Measurements from ENCODE around the gene MXI1. TPM values are rescaled to one million over a fixed set of nuclear protein-coding genes. Genes with fewer than 3 reads are reported as not detected.

MXI1 gene
- total and polyA plus RNA-seq, 9 donors = 41.9 to 100 (median 63.5) TPM

- H3K4me1 ChIP-seq (ENCODE audit: insufficient read depth) = peaks cover 21% of the 10 kb centered on the region
- intact Hi-C loops (cut with DNase I) = no loop called here
- WGBS, 3 donors = 69 to 74% (median 71%) methylated on average over 5 of the region's 5 CpGs
- H3K27ac ChIP-seq = peak overlapping the region in 1 of 2 donors; percentile 70
- TF ChIP-seq CTCF (IDR thresholded peaks at IDR 0.05) (no peak), POLR2A (IDR thresholded peaks at IDR 0.05) (no peak), EP300 (IDR thresholded peaks at IDR 0.05) (no peak)
- no peak overlapping the region for H3K4me3 ChIP-seq
- no peaks in the 10 kb centered on the region for H3K36me3 ChIP-seq
- no peaks in the 10 kb centered on the region for H3K27me3 ChIP-seq
- no peak for DNase-seq
- H3K9me3 ChIP-seq = no peaks in the 10 kb centered on the region
Measured at GRCh38 chr10:110215286-110216170, 8.1 kb downstream of the MXI1 start.

GRCh38 chr10:110216240-110216639 is 8.8 kb downstream of the MXI1 start:
- no peaks in the 10 kb centered on the region for H3K9me3 ChIP-seq
- TF ChIP-seq CTCF (IDR thresholded peaks at IDR 0.05) (no peak), EP300 (IDR thresholded peaks at IDR 0.05) (no peak), POLR2A (IDR thresholded peaks at IDR 0.05) (no peak)
- DNase-seq = no peak
- peaks cover 21% of the 10 kb centered on the region for H3K4me1 ChIP-seq (ENCODE audit: insufficient read depth)
- H3K27me3 ChIP-seq = no peaks in the 10 kb centered on the region
- no peaks in the 10 kb centered on the region for H3K36me3 ChIP-seq
- no peak overlapping the region for H3K4me3 ChIP-seq
- peak overlapping the region; percentile 1 to 70 for H3K27ac ChIP-seq
- intact Hi-C loops (cut with DNase I) = no loop called here

GRCh38 chr10:110216942-110217661 is 9.7 kb downstream of the MXI1 start:
- peak overlapping the region; percentile 1 to 70 for H3K27ac ChIP-seq
- no peak for TF ChIP-seq CTCF (IDR thresholded peaks at IDR 0.05)
- no peak for TF ChIP-seq EP300 (IDR thresholded peaks at IDR 0.05)
- TF ChIP-seq POLR2A (IDR thresholded peaks at IDR 0.05) = no peak
- H3K4me1 ChIP-seq (ENCODE audit: insufficient read depth) = peaks cover 20% of the 10 kb centered on the region
- DNase-seq = no peak
- no peaks in the 10 kb centered on the region for H3K9me3 ChIP-seq
- no peak overlapping the region for H3K4me3 ChIP-seq
- intact Hi-C loops (cut with DNase I) = no loop called here
- H3K36me3 ChIP-seq = no peaks in the 10 kb centered on the region
- no peaks in the 10 kb centered on the region for H3K27me3 ChIP-seq
- WGBS, 3 donors = 13 to 24% (median 19%) methylated on average over 5 of the region's 5 CpGs

- intact Hi-C loops (cut with DNase I) = no loop called here
- H3K4me1 ChIP-seq (ENCODE audit: insufficient read depth) = peaks cover 20% of the 10 kb centered on the region
- H3K27me3 ChIP-seq = no peaks in the 10 kb centered on the region
- no peaks in the 10 kb centered on the region for H3K36me3 ChIP-seq
- no peak overlapping the region for H3K4me3 ChIP-seq
- H3K9me3 ChIP-seq = no peaks in the 10 kb centered on the region
- no peak for DNase-seq
- peak overlapping the region in 1 of 2 donors; percentile 70 for H3K27ac ChIP-seq
- no peak for TF ChIP-seq POLR2A (IDR thresholded peaks at IDR 0.05)
- TF ChIP-seq EP300 (IDR thresholded peaks at IDR 0.05) = no peak
- TF ChIP-seq CTCF (IDR thresholded peaks at IDR 0.05) = no peak
- WGBS, 3 donors = 68 to 89% (median 72%) methylated on average over 2 of the region's 2 CpGs
Measured at GRCh38 chr10:110217662-110218008, 10.2 kb downstream of the MXI1 start.
